ENCODE data around the gene FBLN5.

The FBLN5 gene

DNA sequence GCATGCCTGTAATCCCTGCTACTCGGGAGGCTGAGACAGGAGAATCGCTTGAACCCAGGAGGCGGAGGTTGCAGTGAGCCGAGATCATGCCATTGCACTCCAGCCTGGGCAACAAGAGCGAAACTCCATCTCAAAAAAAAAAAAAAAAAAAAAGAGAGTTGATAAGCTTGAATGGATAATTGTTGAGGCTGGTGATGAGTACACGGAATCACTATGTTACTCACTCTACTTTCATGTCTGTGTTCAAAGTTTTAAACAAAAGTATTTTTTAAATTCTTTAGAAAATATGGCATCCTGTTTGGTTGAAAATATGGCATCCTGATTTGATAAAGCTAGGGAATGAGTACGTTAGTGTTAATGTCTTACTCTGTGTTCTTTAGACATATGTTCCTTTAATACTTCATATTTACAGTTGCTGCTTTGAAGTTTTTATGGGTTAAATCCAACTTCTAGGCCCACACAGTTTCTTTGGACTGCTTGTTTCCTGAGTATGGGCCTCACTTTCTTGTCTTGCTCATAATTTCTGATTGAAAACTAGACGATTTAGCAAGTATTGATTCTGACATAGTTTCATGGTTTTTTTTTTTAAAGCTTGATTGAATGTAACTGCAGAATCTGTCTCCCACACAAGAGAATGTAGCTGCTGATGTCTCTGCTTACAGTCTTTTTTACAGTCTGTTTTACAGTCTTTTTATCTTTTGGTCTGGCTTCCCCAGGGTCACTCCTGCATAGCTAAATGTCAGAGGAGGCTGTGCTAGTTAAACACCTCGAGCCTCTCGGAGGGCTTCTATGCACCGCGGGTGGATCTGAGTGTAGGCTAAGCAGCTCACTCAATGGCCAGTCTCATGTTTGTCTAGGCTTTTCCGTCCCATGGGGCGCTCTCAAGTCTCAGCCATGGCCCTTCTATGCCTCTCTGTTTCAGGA, 14.1 kb upstream of the FBLN5 start:
- no peak overlapping the region for H3K27ac Mint-ChIP-seq
- no peaks in the 10 kb centered on the region for H3K9me3 Mint-ChIP-seq
- ATAC-seq (ENCODE audit: low read depth) (no peak), DNase-seq (ENCODE audit: low spot score in 2 of 2) (no peak)
- H3K36me3 Mint-ChIP-seq = no peaks in the 10 kb centered on the region
- peaks cover 4% of the 10 kb centered on the region for H3K27me3 Mint-ChIP-seq
- no peak overlapping the region for H3K4me3 Mint-ChIP-seq
- H3K4me1 Mint-ChIP-seq = no peaks in the 10 kb centered on the region

DNA sequence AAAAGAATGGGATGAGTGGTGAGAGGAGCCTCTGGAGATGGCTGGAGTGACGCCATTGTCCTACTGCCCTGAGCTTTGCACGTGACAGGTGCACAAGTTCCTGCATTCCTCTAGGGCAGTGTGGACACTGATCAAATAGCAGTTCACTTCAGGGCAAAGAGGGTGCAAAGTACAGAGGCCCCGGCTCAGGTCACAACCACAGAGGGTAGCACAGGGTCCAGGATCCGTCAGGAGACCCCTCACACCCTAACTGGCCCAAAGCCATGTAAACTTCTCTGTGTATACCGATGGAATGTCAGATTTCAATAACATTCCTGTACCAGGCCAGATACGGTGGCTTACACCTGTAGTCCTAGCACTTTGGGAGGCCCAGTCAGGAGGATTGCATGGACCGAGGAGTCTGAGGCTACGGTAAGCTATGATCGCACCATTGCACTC, 10.4 kb upstream of the FBLN5 start:
- no peaks in the 10 kb centered on the region for H3K9me3 Mint-ChIP-seq
- DNase-seq (ENCODE audit: low spot score in 2 of 2) (no peak), ATAC-seq (ENCODE audit: low read depth) (no peak)
- peaks cover 11% of the 10 kb centered on the region for H3K27me3 Mint-ChIP-seq
- H3K4me1 Mint-ChIP-seq = no peaks in the 10 kb centered on the region
- no peaks in the 10 kb centered on the region for H3K36me3 Mint-ChIP-seq
- no peak overlapping the region for H3K4me3 Mint-ChIP-seq
- H3K27ac Mint-ChIP-seq = no peak overlapping the region

DNA sequence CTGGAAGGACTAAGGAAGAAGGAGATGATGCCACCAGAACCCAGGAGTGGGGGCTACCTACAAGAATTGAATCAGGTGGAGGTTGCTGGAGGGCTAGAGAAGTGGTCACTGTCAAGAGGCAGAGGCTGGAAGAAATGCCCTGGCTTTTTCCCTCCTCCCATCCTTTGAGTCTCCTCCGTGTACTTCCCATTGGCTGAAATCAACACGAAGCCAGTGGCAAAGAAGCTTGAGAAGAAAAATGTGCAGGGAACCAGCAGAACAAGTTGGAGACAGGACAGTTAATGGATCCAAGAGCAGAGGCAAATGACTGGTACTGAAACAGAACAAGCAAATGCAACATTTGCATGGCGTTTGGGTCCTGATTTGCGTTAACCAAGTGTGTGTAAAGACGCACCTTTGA, 9.1 kb upstream of the FBLN5 start:
- no peaks in the 10 kb centered on the region for H3K9me3 Mint-ChIP-seq
- H3K36me3 Mint-ChIP-seq = no peaks in the 10 kb centered on the region
- H3K4me1 Mint-ChIP-seq = no peaks in the 10 kb centered on the region

DNA sequence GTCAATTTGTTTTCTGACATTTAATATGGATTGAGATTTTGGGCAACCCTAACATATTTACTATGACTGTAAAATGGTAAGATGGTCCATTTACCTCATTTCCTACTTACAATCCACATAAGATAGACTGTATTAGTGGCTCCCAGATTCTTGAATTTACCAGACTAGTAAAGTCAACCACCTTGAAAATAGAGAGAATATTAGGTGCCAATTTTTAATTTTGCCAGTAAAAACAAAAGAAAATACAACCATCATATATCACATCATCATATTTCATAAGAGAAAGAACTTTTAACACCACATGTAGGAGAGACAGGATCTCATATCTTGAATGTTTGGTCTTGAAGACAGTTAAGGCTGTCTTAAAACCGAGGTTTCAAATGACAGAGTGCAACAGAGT, 7.7 kb upstream of the FBLN5 start:
- no peak for ATAC-seq (ENCODE audit: low read depth)
- Mint-ChIP-seq H3K36me3 (no peaks in the 10 kb centered on the region), H3K27me3 (peaks cover 13% of the 10 kb centered on the region), H3K4me3 (no peak overlapping the region), H3K9me3 (no peaks in the 10 kb centered on the region), H3K4me1 (no peaks in the 10 kb centered on the region), H3K27ac (no peak overlapping the region)
- DNase-seq (ENCODE audit: low spot score in 2 of 2) = no peak

More for the DNA sequence above, 9.1 kb upstream of the FBLN5 start:
- peaks cover 11% of the 10 kb centered on the region for H3K27me3 Mint-ChIP-seq
- no peak for ATAC-seq (ENCODE audit: low read depth)
- DNase-seq (ENCODE audit: low spot score in 2 of 2) = no peak
- H3K4me3 Mint-ChIP-seq = no peak overlapping the region
- no peak overlapping the region for H3K27ac Mint-ChIP-seq

DNA sequence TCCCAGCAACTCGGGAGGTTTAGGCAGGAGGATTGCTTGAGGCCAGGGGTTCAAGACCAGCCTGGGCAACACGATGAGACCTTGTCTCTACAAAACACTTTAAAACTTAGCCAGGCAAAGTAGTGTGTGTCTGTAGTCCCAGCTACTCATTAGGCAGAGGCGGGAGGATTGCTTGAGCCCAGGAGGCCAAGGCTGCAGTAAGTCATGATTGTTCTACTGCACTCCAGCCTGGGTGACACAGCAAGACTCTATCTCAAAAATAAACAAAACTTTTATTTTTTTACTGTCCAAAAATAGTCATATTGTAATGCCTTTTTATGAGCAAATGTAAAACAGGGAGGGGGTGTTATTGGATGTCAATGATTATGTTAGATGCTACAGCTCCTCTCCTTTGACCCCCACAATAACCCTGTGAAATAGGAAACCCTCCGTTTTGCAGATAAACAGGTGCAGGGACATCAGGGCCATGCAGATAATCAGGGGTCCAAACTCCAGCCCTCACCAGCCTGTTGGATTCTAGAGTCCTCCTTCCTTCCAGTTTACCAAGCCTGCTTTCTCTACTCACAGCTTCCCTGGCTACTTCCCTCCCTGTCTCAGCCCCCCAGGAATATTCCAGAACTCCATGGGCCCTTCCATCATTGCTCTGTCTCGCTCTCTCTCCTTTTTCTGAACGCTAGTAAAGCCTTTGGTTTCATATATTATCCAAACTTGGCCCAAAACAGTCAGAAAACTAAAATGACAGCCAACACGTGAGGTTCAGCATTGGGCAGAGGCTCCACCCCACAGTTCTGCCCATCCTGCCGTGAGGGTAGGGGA, 5.9 kb upstream of the FBLN5 start:
- Mint-ChIP-seq H3K27ac (no peak overlapping the region), H3K4me3 (no peak overlapping the region), H3K4me1 (no peaks in the 10 kb centered on the region), H3K9me3 (no peaks in the 10 kb centered on the region), H3K36me3 (no peaks in the 10 kb centered on the region), H3K27me3 (peaks cover 13% of the 10 kb centered on the region)
- no peak for ATAC-seq (ENCODE audit: low read depth)
- DNase-seq (ENCODE audit: low spot score in 2 of 2) = no peak

DNA sequence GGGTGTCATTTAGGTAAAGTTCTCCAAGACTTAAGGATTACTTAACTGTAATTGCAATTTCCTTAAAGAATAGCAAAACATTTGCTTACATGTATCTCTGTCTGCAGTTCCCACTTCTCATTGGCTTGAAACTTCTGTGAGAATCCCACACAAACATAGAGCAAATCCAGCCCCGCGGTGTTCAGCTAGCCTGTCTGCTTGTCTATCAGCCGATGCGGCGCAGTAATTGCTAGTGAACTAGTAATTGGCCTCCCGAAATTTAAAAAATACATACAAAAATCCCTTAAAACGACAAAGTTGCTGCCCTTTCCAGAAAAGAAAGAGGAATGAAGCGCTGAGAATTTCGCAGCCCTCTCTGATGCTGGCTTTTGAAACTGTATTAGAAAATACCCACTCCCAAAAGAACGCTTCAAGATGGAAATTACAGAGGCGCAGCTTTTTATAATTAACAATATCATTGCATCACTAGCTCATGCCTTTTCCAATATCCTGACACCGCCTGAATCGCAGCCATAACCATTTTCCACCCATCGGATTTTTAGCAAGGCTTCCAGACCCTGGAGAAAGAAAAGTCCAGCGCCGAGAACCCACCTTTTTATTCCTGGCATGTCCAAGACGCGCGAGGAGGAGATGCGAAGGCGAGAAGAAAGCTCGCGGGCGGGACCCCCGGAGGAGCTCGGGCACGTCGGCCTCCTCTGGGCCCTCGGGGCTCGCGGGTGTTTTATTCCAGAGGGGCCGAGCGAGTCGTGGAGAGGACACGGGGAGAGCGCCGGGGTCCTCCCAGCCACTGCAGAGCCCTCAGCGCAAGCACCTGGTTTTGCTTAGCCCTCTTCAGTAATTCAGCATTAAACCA, 646 bp downstream of the FBLN5 start:
- no peak for ATAC-seq (ENCODE audit: low read depth)

DNA sequence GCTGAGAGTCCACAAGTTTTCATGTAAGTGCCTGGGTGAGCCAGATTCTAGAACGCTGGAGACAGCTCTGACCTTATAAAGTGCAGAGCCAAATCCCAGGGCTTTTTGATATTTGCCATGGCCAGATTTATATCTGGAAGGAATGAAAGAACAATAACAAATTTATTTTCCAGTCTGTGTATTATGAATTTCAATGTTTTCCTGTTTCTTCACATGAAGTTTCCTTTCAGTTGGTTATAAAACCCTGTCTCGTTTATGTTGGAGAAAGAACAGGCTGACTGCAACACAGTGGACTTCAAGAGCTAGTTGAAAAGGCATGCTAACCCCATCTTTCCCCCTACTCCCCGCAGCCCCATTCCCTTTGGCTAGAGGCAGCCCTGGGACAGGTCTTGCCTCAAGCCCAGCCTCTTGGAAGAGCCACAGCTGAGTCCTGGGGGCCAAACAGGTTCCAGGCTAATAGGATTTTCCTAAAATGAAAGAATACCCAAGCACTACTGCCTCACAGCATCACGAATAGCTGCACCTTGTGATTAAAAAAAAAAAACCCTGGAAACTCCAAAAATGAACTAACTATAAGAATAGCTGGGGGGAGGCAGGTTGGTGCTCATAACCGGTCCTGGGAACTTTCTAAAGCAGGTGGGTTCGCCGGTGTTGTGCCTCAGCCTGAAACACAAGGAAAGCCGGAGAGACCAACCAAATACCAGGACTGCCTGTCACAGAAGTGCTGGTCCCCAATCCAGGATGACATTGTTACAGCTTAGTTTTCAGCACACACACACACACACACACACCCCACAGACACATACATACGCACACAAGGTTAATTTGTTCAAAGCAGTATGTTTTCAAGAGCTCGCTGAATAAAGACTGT, 1.5 kb downstream of the FBLN5 start:
- H3K27ac Mint-ChIP-seq = no peak overlapping the region
- DNase-seq (ENCODE audit: low spot score in 2 of 2) (no peak), ATAC-seq (ENCODE audit: low read depth) (no peak)
- H3K4me3 Mint-ChIP-seq = no peak overlapping the region
- H3K9me3 Mint-ChIP-seq = no peaks in the 10 kb centered on the region
- peaks cover 4% of the 10 kb centered on the region for H3K4me1 Mint-ChIP-seq
- peaks cover 25% of the 10 kb centered on the region for H3K27me3 Mint-ChIP-seq
- H3K36me3 Mint-ChIP-seq = no peaks in the 10 kb centered on the region

More for the DNA sequence above, 646 bp downstream of the FBLN5 start:
- Mint-ChIP-seq H3K27me3 (peaks cover 25% of the 10 kb centered on the region), H3K4me1 (peaks cover 4% of the 10 kb centered on the region), H3K4me3 (peak overlapping the region; percentile 81), H3K36me3 (no peaks in the 10 kb centered on the region), H3K27ac (peak overlapping the region; percentile 31), H3K9me3 (no peaks in the 10 kb centered on the region)
- DNase-seq (ENCODE audit: low spot score in 2 of 2) = peak in 1 of 2 donors; percentile 14

DNA sequence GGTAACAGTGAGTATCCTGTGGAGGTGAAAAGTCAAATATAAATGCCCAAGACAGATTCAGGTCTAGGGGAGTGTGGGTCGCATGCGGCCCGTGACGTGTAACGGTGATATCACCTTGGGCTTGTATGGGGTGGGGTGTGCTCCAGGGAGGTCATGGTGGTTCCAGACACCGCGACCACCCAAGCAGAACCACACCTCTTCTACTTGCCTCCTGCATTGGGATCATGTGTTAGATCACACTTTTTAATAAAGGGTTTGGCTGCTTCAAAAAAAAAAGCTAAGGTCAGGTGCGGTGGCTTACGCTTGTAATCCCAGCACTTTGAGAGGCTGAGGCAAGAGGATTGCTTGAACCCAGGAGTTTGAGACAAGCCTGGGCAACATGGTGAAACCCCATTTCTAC, 4.5 kb downstream of the FBLN5 start:
- Mint-ChIP-seq H3K9me3 (no peaks in the 10 kb centered on the region), H3K36me3 (no peaks in the 10 kb centered on the region), H3K4me1 (peaks cover 4% of the 10 kb centered on the region), H3K27me3 (peaks cover 19% of the 10 kb centered on the region), H3K4me3 (no peak overlapping the region), H3K27ac (no peak overlapping the region)
- ATAC-seq (ENCODE audit: low read depth) (no peak), DNase-seq (ENCODE audit: low spot score in 2 of 2) (no peak)

DNA sequence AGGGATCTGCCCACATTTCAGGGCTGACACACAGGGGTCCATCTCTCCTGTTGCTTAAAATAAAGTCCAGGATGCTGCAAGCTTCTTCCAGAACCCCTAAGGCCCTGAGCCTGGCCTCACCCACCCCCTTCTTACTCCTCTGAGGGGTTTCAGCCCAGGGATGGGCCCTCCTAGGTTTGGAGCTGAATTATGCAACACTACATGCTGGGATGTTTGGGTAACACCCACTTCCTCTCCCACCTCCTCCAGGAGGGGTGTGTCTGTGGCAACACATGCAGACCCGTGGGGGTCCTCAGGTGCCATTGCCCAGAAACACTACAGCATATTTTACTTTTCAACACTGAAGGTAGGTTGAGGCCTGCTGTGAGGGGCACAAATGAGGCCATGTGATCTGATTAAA, 5.4 kb downstream of the FBLN5 start:
- H3K4me1 Mint-ChIP-seq = peaks cover 2% of the 10 kb centered on the region
- H3K4me3 Mint-ChIP-seq = no peak overlapping the region
- no peak for ATAC-seq (ENCODE audit: low read depth)
- H3K27ac Mint-ChIP-seq = no peak overlapping the region
- no peaks in the 10 kb centered on the region for H3K9me3 Mint-ChIP-seq
- H3K27me3 Mint-ChIP-seq = peaks cover 18% of the 10 kb centered on the region
- DNase-seq (ENCODE audit: low spot score in 2 of 2) = no peak
- no peaks in the 10 kb centered on the region for H3K36me3 Mint-ChIP-seq

DNA sequence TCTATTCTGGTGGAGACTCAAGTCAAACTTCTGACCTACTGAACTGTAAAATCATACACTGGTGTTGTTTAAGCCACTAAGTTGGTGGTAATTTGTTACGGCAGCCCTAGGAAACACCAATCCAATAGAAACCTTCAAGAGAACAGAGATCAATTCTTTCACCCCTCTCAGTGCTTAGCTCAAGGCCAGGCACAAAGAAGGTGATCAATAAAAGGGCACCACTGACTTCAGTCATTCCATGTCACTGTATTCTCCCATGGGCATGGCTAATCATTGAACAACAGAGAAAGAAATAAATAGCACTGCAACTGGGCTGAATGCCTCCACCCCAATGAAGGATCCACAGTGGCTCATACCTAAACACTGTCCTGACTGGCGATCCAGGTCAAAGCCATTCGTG, 7.3 kb downstream of the FBLN5 start:
- no peak overlapping the region for H3K27ac Mint-ChIP-seq
- peaks cover 10% of the 10 kb centered on the region for H3K27me3 Mint-ChIP-seq
- H3K9me3 Mint-ChIP-seq = no peaks in the 10 kb centered on the region
- DNase-seq (ENCODE audit: low spot score in 2 of 2) (no peak), ATAC-seq (ENCODE audit: low read depth) (no peak)
- H3K36me3 Mint-ChIP-seq = no peaks in the 10 kb centered on the region
- H3K4me1 Mint-ChIP-seq = no peaks in the 10 kb centered on the region
- H3K4me3 Mint-ChIP-seq = no peak overlapping the region

DNA sequence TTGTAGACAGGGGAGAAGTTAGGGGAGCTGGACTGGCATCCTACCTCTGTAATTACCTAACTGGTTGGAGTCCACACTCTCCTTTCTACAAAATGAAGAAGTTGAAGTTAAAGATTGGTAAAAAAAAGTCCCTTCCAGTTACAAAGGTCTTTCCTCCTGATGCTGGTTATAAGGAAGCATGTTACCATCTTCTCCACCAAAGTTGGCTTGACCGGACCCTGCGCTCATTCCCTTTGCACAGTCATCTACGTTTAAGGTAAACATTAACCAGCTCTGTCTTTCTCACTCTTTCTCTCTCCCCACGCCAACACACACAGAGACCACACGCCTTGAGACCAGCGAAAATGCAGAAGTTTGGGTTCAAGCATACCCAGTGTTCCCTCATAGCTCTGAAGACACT, 11.9 kb downstream of the FBLN5 start:
- Mint-ChIP-seq H3K9me3 (no peaks in the 10 kb centered on the region), H3K27ac (no peak overlapping the region), H3K4me3 (no peak overlapping the region), H3K27me3 (peaks cover 4% of the 10 kb centered on the region), H3K36me3 (no peaks in the 10 kb centered on the region), H3K4me1 (no peaks in the 10 kb centered on the region)
- DNase-seq (ENCODE audit: low spot score in 2 of 2) (no peak), ATAC-seq (ENCODE audit: low read depth) (no peak)

DNA sequence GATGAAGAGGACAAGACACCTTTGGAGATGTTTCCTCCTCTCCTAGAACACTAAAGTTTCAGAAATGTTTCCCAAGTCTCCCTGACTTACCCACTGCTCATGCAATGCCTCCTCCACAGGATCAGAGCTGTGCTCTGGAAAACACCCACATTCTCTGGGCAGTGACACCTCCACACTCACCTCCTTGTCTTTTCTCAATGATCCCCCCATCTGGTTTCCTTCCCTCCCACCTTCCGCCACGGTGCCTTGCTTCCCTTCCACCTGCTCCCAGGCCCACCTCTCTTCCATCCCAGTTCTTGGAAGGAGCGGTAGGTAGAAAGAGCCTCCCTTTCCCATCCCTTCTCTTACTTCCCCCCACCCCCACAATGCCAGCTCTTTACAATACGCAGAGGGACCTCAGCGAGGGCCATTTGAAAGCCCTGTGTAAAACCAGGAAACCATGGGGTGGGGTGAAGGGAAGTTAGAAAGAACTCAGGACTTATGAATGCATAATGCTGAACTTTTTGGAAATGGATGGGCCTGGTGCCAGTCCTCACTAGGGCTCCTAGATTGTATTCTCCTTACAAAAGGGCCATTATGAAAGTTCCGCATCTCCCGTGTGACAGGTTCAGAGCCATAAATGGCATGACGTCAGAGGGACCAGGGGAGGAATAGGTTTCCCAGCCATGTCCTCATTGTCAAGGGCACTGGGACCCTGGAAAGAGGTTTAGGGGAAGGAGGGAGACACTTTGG, 12.8 kb downstream of the FBLN5 start:
- peaks cover 4% of the 10 kb centered on the region for H3K27me3 Mint-ChIP-seq
- ATAC-seq (ENCODE audit: low read depth) = no peak
- no peak overlapping the region for H3K4me3 Mint-ChIP-seq
- no peak overlapping the region for H3K27ac Mint-ChIP-seq
- DNase-seq (ENCODE audit: low spot score in 2 of 2) = no peak
- no peaks in the 10 kb centered on the region for H3K36me3 Mint-ChIP-seq
- no peaks in the 10 kb centered on the region for H3K9me3 Mint-ChIP-seq
- no peaks in the 10 kb centered on the region for H3K4me1 Mint-ChIP-seq

All from memory B cell (primary cell).